ENCODE measurements around the gene HTRA3. TPM values are rescaled to one million over a fixed set of nuclear protein-coding genes. Genes with fewer than 3 reads are reported as not detected.

The HTRA3 gene
- total RNA-seq, 1 donor from 2014 or later = 0.16 TPM

DNA sequence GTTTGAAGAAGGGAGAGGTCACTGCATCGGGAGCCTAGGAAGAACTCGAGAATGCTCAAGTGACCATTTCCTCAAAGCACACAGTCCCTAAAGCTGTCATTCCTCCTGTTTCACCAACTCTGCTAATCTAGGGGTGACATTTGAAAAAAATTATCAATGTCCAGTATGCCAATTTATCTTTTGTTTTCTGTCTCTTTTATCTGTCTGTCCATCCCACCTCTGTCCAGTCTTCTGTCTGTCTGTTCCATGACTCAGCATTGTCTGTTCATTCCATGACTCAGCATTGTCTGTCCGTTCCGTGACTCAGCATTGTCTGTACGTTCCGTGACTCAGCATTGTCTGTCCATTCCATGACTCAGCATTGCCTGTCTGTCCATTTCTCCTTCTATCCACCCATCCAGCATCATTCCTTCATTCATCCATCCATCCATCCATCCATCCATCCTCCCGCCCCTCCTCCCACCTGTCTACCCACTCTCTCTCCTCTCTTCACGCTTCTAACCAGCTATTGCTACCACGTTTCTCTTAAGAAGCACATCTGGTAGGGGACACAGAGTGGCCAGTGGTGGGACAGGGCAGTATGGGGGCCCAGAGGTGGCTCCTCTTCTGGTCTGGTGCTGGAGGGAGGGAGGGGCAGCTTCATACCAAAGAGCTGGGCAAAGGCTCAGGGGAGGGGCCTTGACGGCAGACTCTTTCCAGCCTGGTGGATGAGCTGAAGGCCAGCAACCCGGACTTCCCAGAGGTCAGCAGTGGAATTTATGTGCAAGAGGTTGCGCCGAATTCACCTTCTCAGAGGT is 34.1 kb downstream of the HTRA3 start:
- H3K9me3 Mint-ChIP-seq (ENCODE audit: unreplicated experiment) = peaks cover 21% of the 10 kb centered on the region
- TF ChIP-seq, protein P1, sequence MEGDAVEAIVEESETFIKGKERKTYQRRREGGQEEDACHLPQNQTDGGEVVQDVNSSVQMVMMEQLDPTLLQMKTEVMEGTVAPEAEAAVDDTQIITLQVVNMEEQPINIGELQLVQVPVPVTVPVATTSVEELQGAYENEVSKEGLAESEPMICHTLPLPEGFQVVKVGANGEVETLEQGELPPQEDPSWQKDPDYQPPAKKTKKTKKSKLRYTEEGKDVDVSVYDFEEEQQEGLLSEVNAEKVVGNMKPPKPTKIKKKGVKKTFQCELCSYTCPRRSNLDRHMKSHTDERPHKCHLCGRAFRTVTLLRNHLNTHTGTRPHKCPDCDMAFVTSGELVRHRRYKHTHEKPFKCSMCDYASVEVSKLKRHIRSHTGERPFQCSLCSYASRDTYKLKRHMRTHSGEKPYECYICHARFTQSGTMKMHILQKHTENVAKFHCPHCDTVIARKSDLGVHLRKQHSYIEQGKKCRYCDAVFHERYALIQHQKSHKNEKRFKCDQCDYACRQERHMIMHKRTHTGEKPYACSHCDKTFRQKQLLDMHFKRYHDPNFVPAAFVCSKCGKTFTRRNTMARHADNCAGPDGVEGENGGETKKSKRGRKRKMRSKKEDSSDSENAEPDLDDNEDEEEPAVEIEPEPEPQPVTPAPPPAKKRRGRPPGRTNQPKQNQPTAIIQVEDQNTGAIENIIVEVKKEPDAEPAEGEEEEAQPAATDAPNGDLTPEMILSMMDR (IDR thresholded peaks at IDR 0.05) = no peak
- peaks cover 23% of the 10 kb centered on the region for H3K4me1 Mint-ChIP-seq (ENCODE audit: unreplicated experiment)
- no peak overlapping the region for H3K4me3 Mint-ChIP-seq (ENCODE audit: unreplicated experiment)
- peaks cover 9% of the 10 kb centered on the region for H3K36me3 Mint-ChIP-seq (ENCODE audit: unreplicated experiment)
- peak overlapping the region; percentile 83 for H3K27ac Mint-ChIP-seq (ENCODE audit: unreplicated experiment)
- no peak for DNase-seq (ENCODE audit: extremely low spot score, unreplicated experiment)
- H3K27me3 Mint-ChIP-seq (ENCODE audit: unreplicated experiment) = peaks cover 25% of the 10 kb centered on the region

DNA sequence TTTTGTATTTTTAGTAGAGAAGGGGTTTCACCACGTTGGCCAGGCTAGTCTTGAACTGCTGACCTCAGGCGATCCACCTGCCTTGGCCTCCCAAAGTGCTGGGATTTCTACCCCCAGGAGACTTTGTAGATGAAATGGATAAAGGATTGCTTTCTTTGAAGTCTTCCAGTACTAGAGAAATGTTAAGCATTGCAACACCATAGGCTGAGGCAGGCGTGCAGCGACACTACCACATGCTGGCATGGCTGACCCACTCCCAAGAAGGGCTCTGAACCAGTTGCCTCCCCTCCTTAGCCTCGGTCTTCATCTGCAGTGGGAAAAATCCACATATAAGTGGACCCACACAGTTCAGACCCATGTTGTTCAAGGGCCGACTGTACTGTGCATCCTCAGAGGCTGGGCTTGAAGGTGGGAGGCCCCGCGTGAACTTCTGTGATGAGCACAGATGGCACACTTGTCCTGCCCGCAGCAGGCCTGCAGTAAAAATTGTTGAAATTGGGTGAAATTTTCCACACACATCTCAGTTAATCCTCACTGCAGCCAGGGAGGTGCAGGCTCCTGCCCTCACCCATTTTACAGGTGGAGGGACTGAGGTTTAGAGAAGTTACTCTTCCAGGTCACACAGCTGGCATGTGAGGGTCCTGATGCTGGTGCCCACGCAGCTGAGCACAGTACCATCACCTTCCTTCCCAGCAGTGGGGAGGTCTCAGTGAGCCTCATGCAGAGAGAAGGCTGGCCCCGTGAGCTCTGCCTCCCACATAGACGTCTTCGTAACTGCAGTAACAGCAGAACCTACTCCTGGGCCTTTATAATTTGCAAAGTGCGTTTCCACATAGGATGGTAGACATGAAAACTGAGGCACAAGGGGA is 35.5 kb downstream of the HTRA3 start:
- Mint-ChIP-seq H3K4me1 (ENCODE audit: unreplicated experiment) (peaks cover 23% of the 10 kb centered on the region), H3K4me3 (ENCODE audit: unreplicated experiment) (no peak overlapping the region), H3K27ac (ENCODE audit: unreplicated experiment) (no peak overlapping the region), H3K9me3 (ENCODE audit: unreplicated experiment) (peaks cover 14% of the 10 kb centered on the region), H3K27me3 (ENCODE audit: unreplicated experiment) (peaks cover 13% of the 10 kb centered on the region), H3K36me3 (ENCODE audit: unreplicated experiment) (peaks cover 6% of the 10 kb centered on the region)
- DNase-seq (ENCODE audit: extremely low spot score, unreplicated experiment) = no peak
- TF ChIP-seq, protein P1 (IDR thresholded peaks at IDR 0.05) = no peak

DNA sequence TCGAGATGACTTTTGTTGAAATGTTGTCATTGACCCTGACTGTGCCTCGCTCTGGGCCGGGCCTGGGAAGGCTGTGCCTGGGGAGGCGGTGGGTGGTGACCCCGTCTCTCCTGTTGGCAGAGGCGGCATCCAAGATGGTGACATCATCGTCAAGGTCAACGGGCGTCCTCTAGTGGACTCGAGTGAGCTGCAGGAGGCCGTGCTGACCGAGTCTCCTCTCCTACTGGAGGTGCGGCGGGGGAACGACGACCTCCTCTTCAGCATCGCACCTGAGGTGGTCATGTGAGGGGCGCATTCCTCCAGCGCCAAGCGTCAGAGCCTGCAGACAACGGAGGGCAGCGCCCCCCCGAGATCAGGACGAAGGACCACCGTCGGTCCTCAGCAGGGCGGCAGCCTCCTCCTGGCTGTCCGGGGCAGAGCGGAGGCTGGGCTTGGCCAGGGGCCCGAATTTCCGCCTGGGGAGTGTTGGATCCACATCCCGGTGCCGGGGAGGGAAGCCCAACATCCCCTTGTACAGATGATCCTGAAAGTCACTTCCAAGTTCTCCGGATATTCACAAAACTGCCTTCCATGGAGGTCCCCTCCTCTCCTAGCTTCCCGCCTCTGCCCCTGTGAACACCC is 36.4 kb downstream of the HTRA3 start:
- H3K4me3 Mint-ChIP-seq (ENCODE audit: unreplicated experiment) = no peak overlapping the region
- H3K27me3 Mint-ChIP-seq (ENCODE audit: unreplicated experiment) = peaks cover 4% of the 10 kb centered on the region
- TF ChIP-seq, protein P1 (IDR thresholded peaks at IDR 0.05) = no peak
- peaks cover 5% of the 10 kb centered on the region for H3K9me3 Mint-ChIP-seq (ENCODE audit: unreplicated experiment)
- no peak overlapping the region for H3K27ac Mint-ChIP-seq (ENCODE audit: unreplicated experiment)
- H3K4me1 Mint-ChIP-seq (ENCODE audit: unreplicated experiment) = peaks cover 23% of the 10 kb centered on the region
- peaks cover 2% of the 10 kb centered on the region for H3K36me3 Mint-ChIP-seq (ENCODE audit: unreplicated experiment)
- no peak for DNase-seq (ENCODE audit: extremely low spot score, unreplicated experiment)

DNA sequence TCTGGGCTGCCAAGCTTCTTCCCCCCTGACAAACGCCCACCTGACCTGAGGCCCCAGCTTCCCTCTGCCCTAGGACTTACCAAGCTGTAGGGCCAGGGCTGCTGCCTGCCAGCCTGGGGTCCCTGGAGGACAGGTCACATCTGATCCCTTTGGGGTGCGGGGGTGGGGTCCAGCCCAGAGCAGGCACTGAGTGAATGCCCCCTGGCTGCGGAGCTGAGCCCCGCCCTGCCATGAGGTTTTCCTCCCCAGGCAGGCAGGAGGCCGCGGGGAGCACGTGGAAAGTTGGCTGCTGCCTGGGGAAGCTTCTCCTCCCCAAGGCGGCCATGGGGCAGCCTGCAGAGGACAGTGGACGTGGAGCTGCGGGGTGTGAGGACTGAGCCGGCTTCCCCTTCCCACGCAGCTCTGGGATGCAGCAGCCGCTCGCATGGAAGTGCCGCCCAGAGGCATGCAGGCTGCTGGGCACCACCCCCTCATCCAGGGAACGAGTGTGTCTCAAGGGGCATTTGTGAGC is 37.0 kb downstream of the HTRA3 start:
- H3K4me1 Mint-ChIP-seq (ENCODE audit: unreplicated experiment) = peaks cover 23% of the 10 kb centered on the region
- H3K27ac Mint-ChIP-seq (ENCODE audit: unreplicated experiment) = peak overlapping the region; percentile 38
- no peaks in the 10 kb centered on the region for H3K9me3 Mint-ChIP-seq (ENCODE audit: unreplicated experiment)
- H3K4me3 Mint-ChIP-seq (ENCODE audit: unreplicated experiment) = no peak overlapping the region
- TF ChIP-seq, protein P1 (IDR thresholded peaks at IDR 0.05) = no peak
- H3K27me3 Mint-ChIP-seq (ENCODE audit: unreplicated experiment) = peaks cover 9% of the 10 kb centered on the region
- DNase-seq (ENCODE audit: extremely low spot score, unreplicated experiment) = no peak
- H3K36me3 Mint-ChIP-seq (ENCODE audit: unreplicated experiment) = no peaks in the 10 kb centered on the region
